ENCODE results near the gene ZFP62. TPM values are rescaled to one million over a fixed set of nuclear protein-coding genes. Genes with fewer than 3 reads are reported as not detected.
A peak's percentile ranks its signal among the peaks of the same experiment; 100 is the strongest.

ZFP62 gene
- total RNA-seq, 2 experiments from 2014 or later = 58.4 to 79.1 TPM

DNA sequence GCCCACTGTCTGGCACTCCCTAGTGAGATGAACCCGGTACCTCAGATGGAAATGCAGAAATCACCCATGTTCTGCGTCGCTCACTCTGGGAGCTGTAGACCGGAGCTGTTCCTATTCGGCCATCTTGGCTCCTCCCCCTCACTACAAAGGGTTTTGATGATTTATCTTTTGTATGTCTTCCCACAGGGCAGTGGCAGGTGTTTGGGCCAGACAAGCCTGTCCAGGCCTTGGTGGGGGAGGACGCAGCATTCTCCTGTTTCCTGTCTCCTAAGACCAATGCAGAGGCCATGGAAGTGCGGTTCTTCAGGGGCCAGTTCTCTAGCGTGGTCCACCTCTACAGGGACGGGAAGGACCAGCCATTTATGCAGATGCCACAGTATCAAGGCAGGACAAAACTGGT is 47.3 kb upstream of the ZFP62 start:
- intact Hi-C loops (cut with micrococcal nuclease; ENCODE audit: unreplicated experiment) = no loop called here
- no peak overlapping the region for H3K4me3 ChIP-seq (ENCODE audit: low read depth, low read length, poor library complexity, severe bottlenecking)
- H3K4me2 ChIP-seq (ENCODE audit: low read length) = no peak overlapping the region
- no peaks in the 10 kb centered on the region for H3K9me2 ChIP-seq (ENCODE audit: insufficient read depth, low read length)
- H3K9me3 ChIP-seq (ENCODE audit: low read length) = no peaks in the 10 kb centered on the region
- no peaks in the 10 kb centered on the region for H4K20me1 ChIP-seq (ENCODE audit: insufficient read depth, low read length)
- H3K27ac ChIP-seq (ENCODE audit: low read depth, low read length, poor library complexity, severe bottlenecking) = no peak overlapping the region
- no TSS peak for BruUV-seq (replicated peaks)
- ChIA-PET CTCF (ENCODE audit: unreplicated experiment) (no interaction called here), POLR2A (no interaction called here)
- TF ChIP-seq EZH2phosphoT487 (IDR thresholded peaks at IDR 0.05; ENCODE audit: borderline replicate concordance, low read depth, low read length) = no peak
- TF ChIP-seq, protein P1, sequence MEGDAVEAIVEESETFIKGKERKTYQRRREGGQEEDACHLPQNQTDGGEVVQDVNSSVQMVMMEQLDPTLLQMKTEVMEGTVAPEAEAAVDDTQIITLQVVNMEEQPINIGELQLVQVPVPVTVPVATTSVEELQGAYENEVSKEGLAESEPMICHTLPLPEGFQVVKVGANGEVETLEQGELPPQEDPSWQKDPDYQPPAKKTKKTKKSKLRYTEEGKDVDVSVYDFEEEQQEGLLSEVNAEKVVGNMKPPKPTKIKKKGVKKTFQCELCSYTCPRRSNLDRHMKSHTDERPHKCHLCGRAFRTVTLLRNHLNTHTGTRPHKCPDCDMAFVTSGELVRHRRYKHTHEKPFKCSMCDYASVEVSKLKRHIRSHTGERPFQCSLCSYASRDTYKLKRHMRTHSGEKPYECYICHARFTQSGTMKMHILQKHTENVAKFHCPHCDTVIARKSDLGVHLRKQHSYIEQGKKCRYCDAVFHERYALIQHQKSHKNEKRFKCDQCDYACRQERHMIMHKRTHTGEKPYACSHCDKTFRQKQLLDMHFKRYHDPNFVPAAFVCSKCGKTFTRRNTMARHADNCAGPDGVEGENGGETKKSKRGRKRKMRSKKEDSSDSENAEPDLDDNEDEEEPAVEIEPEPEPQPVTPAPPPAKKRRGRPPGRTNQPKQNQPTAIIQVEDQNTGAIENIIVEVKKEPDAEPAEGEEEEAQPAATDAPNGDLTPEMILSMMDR (conservative IDR thresholded peaks at IDR 0.05; ENCODE audit: low read length) = no peak
- H3K36me3 ChIP-seq (ENCODE audit: insufficient read depth, low read length) = no peaks in the 10 kb centered on the region
- H2AFZ ChIP-seq (ENCODE audit: low read length) = no peak overlapping the region
- no peaks in the 10 kb centered on the region for H3K4me1 ChIP-seq (ENCODE audit: insufficient read depth, low read length, poor library complexity, severe bottlenecking)
- H3K79me2 ChIP-seq (ENCODE audit: insufficient read depth, low read depth, low read length) = no peaks in the 10 kb centered on the region
- no peak for DNase-seq (ENCODE audit: low spot score)

DNA sequence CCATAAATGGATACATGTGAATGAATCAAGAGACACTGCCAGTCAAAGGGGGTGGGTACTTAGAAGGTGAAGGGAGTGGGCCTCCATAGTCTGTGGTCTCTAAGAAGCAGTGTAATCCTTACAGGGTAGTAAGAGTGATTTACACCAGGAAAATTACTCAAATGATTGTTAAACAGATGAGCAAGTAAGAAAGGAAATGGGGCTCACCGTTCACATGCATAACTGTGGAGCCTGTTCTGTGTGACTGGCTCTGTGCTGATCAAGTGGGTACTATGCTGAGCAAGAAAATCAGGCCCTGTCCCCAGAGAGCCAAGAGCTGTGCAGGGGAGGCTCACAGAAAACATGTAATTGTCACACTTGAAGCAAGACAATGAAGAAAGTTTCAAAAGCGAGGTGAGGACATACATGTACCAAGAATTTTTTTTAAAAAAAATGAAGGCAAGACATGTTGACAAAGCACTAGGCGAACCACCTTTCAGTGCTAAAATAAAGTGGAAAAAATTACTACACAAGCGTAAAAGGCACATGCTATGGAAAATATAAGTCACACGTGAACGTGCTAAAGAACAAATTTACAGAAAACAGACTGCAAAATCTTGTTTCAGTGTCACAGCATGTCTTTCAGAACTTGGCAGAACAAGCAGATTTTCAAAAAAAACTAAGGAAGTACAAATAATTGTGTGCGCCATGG is 40.4 kb upstream of the ZFP62 start:
- no peaks in the 10 kb centered on the region for H3K9me2 ChIP-seq (ENCODE audit: insufficient read depth, low read length)
- H3K27ac ChIP-seq (ENCODE audit: low read depth, low read length, poor library complexity, severe bottlenecking) = no peak overlapping the region
- no peak overlapping the region for H3K4me2 ChIP-seq (ENCODE audit: low read length)
- no peak overlapping the region for H3K4me3 ChIP-seq (ENCODE audit: low read depth, low read length, poor library complexity, severe bottlenecking)
- ChIA-PET POLR2A (no interaction called here), CTCF (ENCODE audit: unreplicated experiment) (no interaction called here)
- H3K79me2 ChIP-seq (ENCODE audit: insufficient read depth, low read depth, low read length) = no peaks in the 10 kb centered on the region
- no peaks in the 10 kb centered on the region for H3K9me3 ChIP-seq (ENCODE audit: low read length)
- no peak for DNase-seq (ENCODE audit: low spot score)
- no peaks in the 10 kb centered on the region for H4K20me1 ChIP-seq (ENCODE audit: insufficient read depth, low read length)
- TF ChIP-seq EZH2phosphoT487 (IDR thresholded peaks at IDR 0.05; ENCODE audit: borderline replicate concordance, low read depth, low read length) = no peak
- TF ChIP-seq, protein P1 (conservative IDR thresholded peaks at IDR 0.05; ENCODE audit: low read length) = no peak
- BruUV-seq (replicated peaks) = no TSS peak
- no peaks in the 10 kb centered on the region for H3K36me3 ChIP-seq (ENCODE audit: insufficient read depth, low read length)
- peaks cover 5% of the 10 kb centered on the region for H3K4me1 ChIP-seq (ENCODE audit: insufficient read depth, low read length, poor library complexity, severe bottlenecking)
- H2AFZ ChIP-seq (ENCODE audit: low read length) = 0 out of 2 replicates have a peak overlapping the region, but pooled peaks have one; percentile 4
- intact Hi-C loops (cut with micrococcal nuclease; ENCODE audit: unreplicated experiment) = no loop called here

DNA sequence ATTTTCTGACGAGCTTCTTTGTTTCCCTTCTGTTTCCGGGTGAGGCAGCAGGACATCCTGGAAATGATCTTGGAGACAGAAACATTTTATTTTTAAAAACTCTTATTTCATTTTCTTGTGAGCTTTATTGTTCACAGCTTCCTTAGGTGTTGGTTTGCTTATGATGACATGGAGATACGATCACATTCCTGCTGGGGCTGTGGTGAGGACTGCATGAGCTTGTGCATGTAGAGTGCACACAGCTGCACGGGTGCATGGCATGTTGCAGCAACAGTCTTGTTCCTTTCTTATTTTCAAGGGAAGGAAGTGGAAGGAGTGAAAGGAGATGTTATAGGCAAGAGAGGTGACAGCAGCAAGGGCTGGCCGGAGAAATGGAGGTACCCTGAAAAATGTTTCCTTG is 39.1 kb upstream of the ZFP62 start:
- no peak for TF ChIP-seq EZH2phosphoT487 (IDR thresholded peaks at IDR 0.05; ENCODE audit: borderline replicate concordance, low read depth, low read length)
- TF ChIP-seq, protein P1 (conservative IDR thresholded peaks at IDR 0.05; ENCODE audit: low read length) = no peak
- no peak for DNase-seq (ENCODE audit: low spot score)
- no peaks in the 10 kb centered on the region for H3K36me3 ChIP-seq (ENCODE audit: insufficient read depth, low read length)
- H3K4me1 ChIP-seq (ENCODE audit: insufficient read depth, low read length, poor library complexity, severe bottlenecking) = peaks cover 5% of the 10 kb centered on the region
- no peaks in the 10 kb centered on the region for H4K20me1 ChIP-seq (ENCODE audit: insufficient read depth, low read length)
- no peaks in the 10 kb centered on the region for H3K9me2 ChIP-seq (ENCODE audit: insufficient read depth, low read length)
- H2AFZ ChIP-seq (ENCODE audit: low read length) = peak overlapping the region; percentile 64; the same call in 1 of the 2 replicates
- ChIA-PET POLR2A (interaction anchor here (0.7 to 1.0 kb wide), 2 partner anchors 10 to 151 kb away, joined by 3 to 5 read pairs; no protein-coding TSS in a partner anchor), CTCF (ENCODE audit: unreplicated experiment) (no interaction called here)
- H3K4me3 ChIP-seq (ENCODE audit: low read depth, low read length, poor library complexity, severe bottlenecking) = no peak overlapping the region
- intact Hi-C loops (cut with micrococcal nuclease; ENCODE audit: unreplicated experiment) = no loop called here
- H3K4me2 ChIP-seq (ENCODE audit: low read length) = peak overlapping the region; percentile 27
- no TSS peak for BruUV-seq (replicated peaks)
- no peak overlapping the region for H3K27ac ChIP-seq (ENCODE audit: low read depth, low read length, poor library complexity, severe bottlenecking)
- no peaks in the 10 kb centered on the region for H3K79me2 ChIP-seq (ENCODE audit: insufficient read depth, low read depth, low read length)
- no peaks in the 10 kb centered on the region for H3K9me3 ChIP-seq (ENCODE audit: low read length)
